IMR-90 (cell line): ENCODE measurements around the gene BCDIN3D.

Source experiments
- BHLHE40 ChIP-seq: fragments of 150-350 bp; IDR thresholded peaks from 2 replicates; pipeline ENCODE4 v1.6.1; 2016; ENCODE audit warnings: mild to moderate bottlenecking, low read depth, low read length
- CEBPB ChIP-seq: IDR thresholded peaks from 2 replicates; pipeline ENCODE4 v1.6.1; 2012; ENCODE audit warnings: low read depth, low read length, improper control_type of control experiment
- CHD1 ChIP-seq: IDR thresholded peaks from 2 replicates; pipeline ENCODE4 v1.6.1; 2012; ENCODE audit warnings: low read depth, low read length, improper control_type of control experiment
- FOS ChIP-seq: fragments of 150-350 bp; IDR thresholded peaks from 2 replicates; pipeline ENCODE4 v1.6.1; 2016; ENCODE audit warnings: low read depth, low read length
- MAFK ChIP-seq: IDR thresholded peaks from 2 replicates; pipeline ENCODE4 v1.6.1; 2012; ENCODE audit warnings: low read depth, low read length, improper control_type of control experiment
- MXI1 ChIP-seq: IDR thresholded peaks from 2 replicates; pipeline ENCODE4 v1.6.1; 2012; ENCODE audit warnings: low read depth, mild to moderate bottlenecking, low read length, moderate library complexity, borderline replicate concordance
- NFE2L2 ChIP-seq: fragments of 150-350 bp; IDR thresholded peaks from 2 replicates; pipeline ENCODE4 v1.6.1; 2016; ENCODE audit warnings: low read depth, mild to moderate bottlenecking, low read length
- POLR2A ChIP-seq: IDR thresholded peaks from 2 replicates; pipeline ENCODE4 v1.6.1; 2012; ENCODE audit warnings: mild to moderate bottlenecking, low read depth, low read length
- RAD21 ChIP-seq: IDR thresholded peaks from 2 replicates; pipeline ENCODE4 v1.6.1; 2012; ENCODE audit warnings: low read length, improper control_type of control experiment
- RFX5 ChIP-seq: IDR thresholded peaks from 2 replicates; pipeline ENCODE4 v1.8.0; 2012; ENCODE audit warnings: low read depth, mild to moderate bottlenecking, low read length, moderate library complexity
- TF ChIP-seq, protein P1 (sequence below): conservative IDR thresholded peaks from 2 replicates; pipeline ENCODE4 v1.5.1; 2012; ENCODE audit warnings: mild to moderate bottlenecking, low read depth, low read length, improper control_type of control experiment
- TF ChIP-seq, protein P2 (sequence below): fragments of 150-350 bp; IDR thresholded peaks from 2 replicates; pipeline ENCODE4 v1.6.1; 2017; ENCODE audit warnings: mild to moderate bottlenecking, antibody characterized with exemption, low read length, low read depth

DNA sequence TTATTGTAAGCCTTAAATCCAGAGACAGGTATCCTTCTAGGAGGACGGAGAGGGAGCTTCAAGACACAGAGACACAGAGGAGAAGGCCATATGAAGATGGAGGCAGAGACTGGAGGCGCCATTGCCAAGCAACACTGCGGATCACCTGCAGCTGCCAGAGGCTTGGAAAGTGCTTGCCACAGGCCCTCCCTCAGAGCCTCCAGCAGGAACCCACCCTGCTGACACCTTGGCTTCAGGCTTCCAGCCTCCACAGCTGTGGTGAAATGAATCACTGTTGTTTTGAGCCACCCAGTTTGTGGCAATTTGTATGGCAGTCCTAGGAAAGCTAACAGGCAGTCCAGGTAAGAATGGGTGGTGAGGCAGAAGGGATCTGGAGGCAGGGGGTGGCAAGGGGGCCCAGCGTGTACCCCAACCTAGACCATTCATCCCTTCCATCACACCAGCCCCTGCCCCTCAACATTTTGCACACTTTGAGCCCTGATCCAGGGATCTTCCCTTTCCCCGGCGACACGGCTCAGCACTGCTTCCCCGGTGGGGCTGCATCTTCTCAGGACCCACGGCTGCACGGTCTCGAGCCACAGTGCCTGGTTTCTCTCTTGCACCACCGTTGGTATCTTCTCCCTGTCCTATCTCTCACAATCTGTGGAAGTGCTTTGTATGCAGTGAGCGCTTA, 22.3 kb upstream of the BCDIN3D start:
- TF ChIP-seq, protein P1, sequence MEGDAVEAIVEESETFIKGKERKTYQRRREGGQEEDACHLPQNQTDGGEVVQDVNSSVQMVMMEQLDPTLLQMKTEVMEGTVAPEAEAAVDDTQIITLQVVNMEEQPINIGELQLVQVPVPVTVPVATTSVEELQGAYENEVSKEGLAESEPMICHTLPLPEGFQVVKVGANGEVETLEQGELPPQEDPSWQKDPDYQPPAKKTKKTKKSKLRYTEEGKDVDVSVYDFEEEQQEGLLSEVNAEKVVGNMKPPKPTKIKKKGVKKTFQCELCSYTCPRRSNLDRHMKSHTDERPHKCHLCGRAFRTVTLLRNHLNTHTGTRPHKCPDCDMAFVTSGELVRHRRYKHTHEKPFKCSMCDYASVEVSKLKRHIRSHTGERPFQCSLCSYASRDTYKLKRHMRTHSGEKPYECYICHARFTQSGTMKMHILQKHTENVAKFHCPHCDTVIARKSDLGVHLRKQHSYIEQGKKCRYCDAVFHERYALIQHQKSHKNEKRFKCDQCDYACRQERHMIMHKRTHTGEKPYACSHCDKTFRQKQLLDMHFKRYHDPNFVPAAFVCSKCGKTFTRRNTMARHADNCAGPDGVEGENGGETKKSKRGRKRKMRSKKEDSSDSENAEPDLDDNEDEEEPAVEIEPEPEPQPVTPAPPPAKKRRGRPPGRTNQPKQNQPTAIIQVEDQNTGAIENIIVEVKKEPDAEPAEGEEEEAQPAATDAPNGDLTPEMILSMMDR = no peak
- no peak for TF ChIP-seq POLR2A
- no peak for TF ChIP-seq MXI1
- no peak for TF ChIP-seq CHD1
- TF ChIP-seq RFX5 = no peak
- no peak for TF ChIP-seq MAFK
- TF ChIP-seq, protein P2, sequence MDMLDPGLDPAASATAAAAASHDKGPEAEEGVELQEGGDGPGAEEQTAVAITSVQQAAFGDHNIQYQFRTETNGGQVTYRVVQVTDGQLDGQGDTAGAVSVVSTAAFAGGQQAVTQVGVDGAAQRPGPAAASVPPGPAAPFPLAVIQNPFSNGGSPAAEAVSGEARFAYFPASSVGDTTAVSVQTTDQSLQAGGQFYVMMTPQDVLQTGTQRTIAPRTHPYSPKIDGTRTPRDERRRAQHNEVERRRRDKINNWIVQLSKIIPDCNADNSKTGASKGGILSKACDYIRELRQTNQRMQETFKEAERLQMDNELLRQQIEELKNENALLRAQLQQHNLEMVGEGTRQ = no peak
- no peak for TF ChIP-seq CEBPB
- no peak for TF ChIP-seq NFE2L2
- TF ChIP-seq FOS = no peak
- no peak for TF ChIP-seq RAD21
- TF ChIP-seq BHLHE40 = no peak
